C4-2B (cell line): Measurements from ENCODE around the gene NRXN3.

Experiments used
- ZFX ChIP-seq: fragments of 450-650 bp; IDR thresholded peaks from 2 replicates; pipeline ENCODE4 v1.6.1; 2017
- TF ChIP-seq, protein P1 (sequence below): fragments of 450-650 bp; conservative IDR thresholded peaks from 2 replicates; pipeline ENCODE4 v1.5.1; 2017; ENCODE audit warnings: mild to moderate bottlenecking

DNA sequence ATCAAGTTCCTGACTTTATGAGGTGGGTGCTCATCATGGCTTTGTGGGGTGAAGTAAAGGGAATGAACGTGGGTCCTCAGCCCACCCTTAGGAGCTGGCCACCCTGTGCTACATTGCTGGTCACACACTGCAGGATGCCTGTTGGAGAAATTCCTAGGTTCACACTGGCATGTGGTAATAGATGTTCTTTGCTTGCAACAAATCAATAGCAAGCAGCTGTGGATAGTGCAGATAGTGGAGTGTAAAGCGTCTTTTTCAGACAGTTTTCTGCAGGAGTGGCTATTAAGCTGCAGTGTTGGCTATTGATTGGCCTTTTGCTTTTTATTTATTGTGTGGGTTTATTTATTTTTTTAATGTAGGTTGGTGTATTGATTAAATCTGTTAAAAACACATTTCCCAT is 822.7 kb downstream of the NRXN3 start:
- TF ChIP-seq, protein P1, sequence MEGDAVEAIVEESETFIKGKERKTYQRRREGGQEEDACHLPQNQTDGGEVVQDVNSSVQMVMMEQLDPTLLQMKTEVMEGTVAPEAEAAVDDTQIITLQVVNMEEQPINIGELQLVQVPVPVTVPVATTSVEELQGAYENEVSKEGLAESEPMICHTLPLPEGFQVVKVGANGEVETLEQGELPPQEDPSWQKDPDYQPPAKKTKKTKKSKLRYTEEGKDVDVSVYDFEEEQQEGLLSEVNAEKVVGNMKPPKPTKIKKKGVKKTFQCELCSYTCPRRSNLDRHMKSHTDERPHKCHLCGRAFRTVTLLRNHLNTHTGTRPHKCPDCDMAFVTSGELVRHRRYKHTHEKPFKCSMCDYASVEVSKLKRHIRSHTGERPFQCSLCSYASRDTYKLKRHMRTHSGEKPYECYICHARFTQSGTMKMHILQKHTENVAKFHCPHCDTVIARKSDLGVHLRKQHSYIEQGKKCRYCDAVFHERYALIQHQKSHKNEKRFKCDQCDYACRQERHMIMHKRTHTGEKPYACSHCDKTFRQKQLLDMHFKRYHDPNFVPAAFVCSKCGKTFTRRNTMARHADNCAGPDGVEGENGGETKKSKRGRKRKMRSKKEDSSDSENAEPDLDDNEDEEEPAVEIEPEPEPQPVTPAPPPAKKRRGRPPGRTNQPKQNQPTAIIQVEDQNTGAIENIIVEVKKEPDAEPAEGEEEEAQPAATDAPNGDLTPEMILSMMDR: no peak
- no peak for TF ChIP-seq ZFX
